ENCODE data around the gene MUL1.

Gene MUL1

DNA sequence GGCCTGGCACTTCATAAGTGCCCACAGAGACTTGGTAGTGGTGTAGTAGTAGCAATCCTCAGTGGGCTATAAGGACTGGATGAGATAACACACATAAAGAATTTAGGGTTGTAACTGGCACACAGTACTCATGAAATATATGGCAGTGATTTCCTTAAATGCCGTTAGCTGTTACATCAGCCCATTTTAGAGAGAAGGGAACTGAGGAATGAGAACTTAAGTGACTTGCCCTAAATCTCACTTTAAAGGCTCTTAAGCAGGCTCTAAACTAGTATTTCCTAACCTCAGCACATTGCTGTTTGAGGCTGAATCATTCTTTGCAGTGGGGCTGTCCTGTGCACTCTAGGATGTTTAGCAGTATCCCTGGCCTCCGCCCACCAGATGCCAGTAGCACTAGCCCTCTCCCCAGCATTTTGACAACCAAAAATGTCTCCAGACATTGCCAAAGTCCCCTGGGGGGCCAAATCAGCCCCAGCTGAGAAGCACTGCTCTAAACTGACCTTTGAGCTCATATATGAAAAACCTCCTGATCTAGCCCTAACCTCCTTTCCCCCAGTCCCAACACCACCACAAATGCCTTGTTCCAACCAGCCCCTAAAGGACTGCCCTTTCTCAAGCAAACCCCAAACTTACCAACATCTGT, 33.5 kb downstream of the MUL1 start:
- H3K9me3 Mint-ChIP-seq = no peaks in the 10 kb centered on the region
- no peak overlapping the region for H3K27ac Mint-ChIP-seq
- H3K4me3 Mint-ChIP-seq = no peak overlapping the region
- DNase-seq (no peak), ATAC-seq (replicated peaks) (no peak)
- no peaks in the 10 kb centered on the region for H3K36me3 Mint-ChIP-seq
- peaks cover 4 to 18% of the 10 kb centered on the region in 2 donors for H3K4me1 Mint-ChIP-seq
- peaks cover 78 to 92% of the 10 kb centered on the region in 2 donors for H3K27me3 Mint-ChIP-seq

GRCh38 chr1:20473894-20474293, 34.1 kb downstream of the MUL1 start:
- Mint-ChIP-seq H3K27ac (no peak overlapping the region), H3K27me3 (peaks cover 76 to 92% of the 10 kb centered on the region in 2 donors), H3K4me3 (no peak overlapping the region), H3K9me3 (no peaks in the 10 kb centered on the region), H3K4me1 (peaks cover 4 to 18% of the 10 kb centered on the region in 2 donors), H3K36me3 (no peaks in the 10 kb centered on the region)
- DNase-seq = no peak
- no peak for ATAC-seq (replicated peaks)

DNA sequence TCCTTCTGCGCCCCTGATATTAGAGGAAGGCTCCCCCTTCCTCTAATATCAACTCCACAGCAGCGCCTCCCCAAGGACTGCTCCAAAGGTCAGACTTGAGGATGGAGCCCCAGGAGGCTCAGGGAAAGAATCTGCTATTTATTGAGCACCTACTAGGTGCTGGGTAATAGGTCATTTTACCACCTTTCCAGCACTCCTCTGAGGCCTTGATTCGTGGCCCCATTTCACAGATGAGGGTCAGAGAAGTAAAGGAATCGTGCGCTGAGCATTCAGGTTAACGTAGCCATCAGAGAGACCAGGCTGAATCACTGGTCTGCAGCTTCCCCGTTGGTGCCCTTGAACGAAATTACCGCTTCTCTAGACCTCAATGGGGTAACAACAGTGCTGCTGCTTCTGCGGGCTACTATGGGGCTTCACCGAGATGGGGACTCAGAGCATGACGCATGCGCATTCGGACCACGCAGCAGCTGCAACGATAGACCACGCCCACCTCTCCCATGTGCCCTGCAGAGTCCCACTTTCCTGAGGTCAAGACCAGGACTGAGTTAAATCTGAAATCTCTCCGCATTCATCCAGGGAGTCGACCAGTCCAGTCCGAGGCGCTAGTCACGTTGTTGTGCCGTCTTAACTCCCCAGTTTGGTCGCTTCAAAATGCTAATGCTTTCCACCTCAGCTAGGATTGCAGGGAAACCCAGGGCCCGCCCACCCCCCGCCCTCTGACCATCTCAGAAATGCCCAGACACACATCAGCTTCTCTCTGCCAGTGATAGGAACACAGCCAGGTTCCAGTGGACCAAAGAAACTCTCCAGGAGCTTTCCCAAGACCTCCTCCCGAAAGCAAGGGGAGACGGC, 34.9 kb downstream of the MUL1 start:
- Mint-ChIP-seq H3K27ac (no peak overlapping the region), H3K4me3 (peak overlapping the region; percentile 14 to 23)

DNA sequence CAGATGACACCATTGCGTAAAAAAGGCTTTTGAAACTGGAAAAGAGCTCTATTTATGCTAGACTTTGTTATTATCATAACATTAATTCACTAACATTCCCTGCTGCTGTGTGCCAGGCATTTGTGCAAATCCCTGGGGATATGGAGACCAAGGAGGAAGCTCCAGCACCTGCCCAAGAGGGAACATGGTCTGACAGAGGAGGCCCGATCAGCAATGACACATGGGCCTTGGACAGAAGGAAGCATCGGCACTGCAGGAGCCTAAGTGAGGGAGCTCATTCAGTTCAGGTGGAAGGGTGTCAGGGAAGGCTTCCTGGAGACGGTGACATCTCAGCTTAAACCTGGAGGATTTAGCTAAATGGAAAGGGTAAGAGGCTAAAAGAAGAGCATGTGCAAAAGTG, 35.8 kb downstream of the MUL1 start:
- Mint-ChIP-seq H3K4me1 (peaks cover 4 to 18% of the 10 kb centered on the region in 2 donors), H3K4me3 (no peak overlapping the region), H3K9me3 (no peaks in the 10 kb centered on the region), H3K27ac (no peak overlapping the region), H3K27me3 (peaks cover 72 to 86% of the 10 kb centered on the region in 2 donors), H3K36me3 (no peaks in the 10 kb centered on the region)
- DNase-seq (no peak), ATAC-seq (replicated peaks) (no peak)

More for the DNA sequence above, 34.9 kb downstream of the MUL1 start:
- DNase-seq (peak; percentile 26), ATAC-seq (replicated peaks) (peak; percentile 53 to 73)
- H3K9me3 Mint-ChIP-seq = no peaks in the 10 kb centered on the region
- H3K4me1 Mint-ChIP-seq = peaks cover 4 to 18% of the 10 kb centered on the region in 2 donors
- no peaks in the 10 kb centered on the region for H3K36me3 Mint-ChIP-seq
- H3K27me3 Mint-ChIP-seq = peaks cover 72 to 86% of the 10 kb centered on the region in 2 donors

DNA sequence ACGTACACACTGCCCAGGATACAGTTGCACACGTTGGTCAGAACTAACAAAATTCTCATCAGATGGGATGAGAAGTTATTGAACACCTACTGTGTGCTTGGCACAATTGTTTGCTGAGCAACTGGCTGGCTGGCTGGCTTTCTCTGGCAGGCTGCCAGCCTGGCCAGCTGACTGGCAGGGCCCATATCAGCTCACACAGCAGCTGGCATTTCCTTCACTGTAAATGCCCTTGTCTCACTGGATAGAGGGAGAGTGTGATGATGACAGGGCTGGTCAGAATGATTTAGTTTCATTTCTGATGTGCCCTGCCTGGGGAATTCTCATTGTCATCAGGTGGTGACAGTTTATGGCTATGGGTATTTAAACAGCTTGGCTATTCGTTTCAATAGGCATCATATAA, 37.8 kb downstream of the MUL1 start:
- ATAC-seq (replicated peaks) = no peak
- H3K27ac Mint-ChIP-seq = no peak overlapping the region
- peaks cover 63 to 81% of the 10 kb centered on the region in 2 donors for H3K27me3 Mint-ChIP-seq
- no peak for DNase-seq
- no peaks in the 10 kb centered on the region for H3K36me3 Mint-ChIP-seq
- no peaks in the 10 kb centered on the region for H3K9me3 Mint-ChIP-seq
- peaks cover 7 to 9% of the 10 kb centered on the region in 2 donors for H3K4me1 Mint-ChIP-seq
- H3K4me3 Mint-ChIP-seq = no peak overlapping the region

- Mint-ChIP-seq H3K36me3 (no peaks in the 10 kb centered on the region), H3K27ac (no peak overlapping the region), H3K9me3 (no peaks in the 10 kb centered on the region), H3K27me3 (peaks cover 56 to 77% of the 10 kb centered on the region in 2 donors), H3K4me1 (peaks cover 7 to 9% of the 10 kb centered on the region in 2 donors), H3K4me3 (no peak overlapping the region)
- no peak for ATAC-seq (replicated peaks)
- DNase-seq = no peak
Measured at GRCh38 chr1:20469406-20470076, 38.4 kb downstream of the MUL1 start.

DNA sequence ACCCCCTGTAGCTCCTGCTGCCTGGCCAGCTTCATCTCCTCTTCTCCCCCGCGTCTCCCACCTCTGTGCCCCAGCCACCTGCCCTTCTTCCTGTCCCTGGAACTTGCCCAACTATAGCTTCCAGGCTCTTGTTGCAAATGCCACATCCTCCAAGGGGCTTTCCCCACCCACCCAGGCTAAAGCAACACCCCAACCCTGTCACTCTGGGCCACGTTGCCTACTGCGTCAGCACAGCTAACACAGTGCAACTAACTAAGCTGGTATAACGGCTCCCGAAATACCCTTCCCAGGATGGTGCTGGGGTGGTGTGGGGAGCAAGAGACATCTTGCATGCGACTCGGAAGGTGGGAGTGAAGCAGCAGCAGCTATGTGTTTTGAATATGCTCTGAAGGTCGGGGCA, 41.7 kb downstream of the MUL1 start:
- no peak overlapping the region for H3K27ac Mint-ChIP-seq
- peak overlapping the region in 1 of 2 donors; percentile 14 for H3K4me3 Mint-ChIP-seq
- DNase-seq = no peak
- H3K27me3 Mint-ChIP-seq = peaks cover 32 to 45% of the 10 kb centered on the region in 2 donors
- H3K4me1 Mint-ChIP-seq = peaks cover 0 to 7% of the 10 kb centered on the region in 2 donors
- peaks cover 0 to 2% of the 10 kb centered on the region in 2 donors for H3K9me3 Mint-ChIP-seq
- ATAC-seq (replicated peaks) = peak; percentile 36 to 59
- H3K36me3 Mint-ChIP-seq = no peaks in the 10 kb centered on the region

DNA sequence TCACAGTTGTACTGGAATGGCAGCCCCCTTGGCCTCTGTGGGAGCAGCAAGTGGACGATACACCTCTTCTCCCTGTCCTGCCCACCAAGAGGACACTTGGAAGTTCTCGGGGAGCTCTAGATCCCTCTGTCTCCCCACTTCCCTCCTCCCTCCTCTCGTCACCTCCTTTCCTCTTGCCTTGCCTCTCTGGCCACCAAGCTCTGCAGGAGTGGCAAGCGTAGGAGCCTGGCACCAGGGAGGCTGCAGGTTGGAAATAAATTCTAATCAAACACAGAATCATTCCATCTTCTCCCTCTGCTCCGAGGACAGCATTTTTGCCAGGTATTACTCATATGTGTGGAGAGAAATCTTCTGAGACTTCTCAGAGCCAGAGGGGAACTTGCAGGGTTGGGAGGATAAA, 42.8 kb downstream of the MUL1 start:
- H3K27ac Mint-ChIP-seq = no peak overlapping the region
- peaks cover 0 to 2% of the 10 kb centered on the region in 2 donors for H3K9me3 Mint-ChIP-seq
- peaks cover 33 to 48% of the 10 kb centered on the region in 2 donors for H3K27me3 Mint-ChIP-seq
- H3K36me3 Mint-ChIP-seq = no peaks in the 10 kb centered on the region
- no peak for ATAC-seq (replicated peaks)
- no peak for DNase-seq
- no peak overlapping the region for H3K4me3 Mint-ChIP-seq
- peaks cover 0 to 7% of the 10 kb centered on the region in 2 donors for H3K4me1 Mint-ChIP-seq

DNA sequence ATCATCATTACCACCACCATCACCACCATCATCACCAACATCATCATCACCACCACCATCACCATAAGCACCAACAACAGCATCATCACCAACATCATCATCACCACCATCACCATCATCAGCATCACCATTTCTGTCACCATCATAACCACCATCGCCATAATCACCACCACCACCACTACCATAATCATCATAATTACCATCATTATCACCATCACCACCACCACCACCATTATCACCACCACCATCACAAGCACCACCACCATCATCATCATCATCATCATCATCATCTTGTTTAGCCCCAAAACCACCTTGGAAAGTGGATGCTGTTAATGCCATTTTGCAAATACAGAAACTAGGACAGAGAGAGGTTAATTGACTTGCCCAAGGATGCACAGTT, 44.4 kb downstream of the MUL1 start:
- no peaks in the 10 kb centered on the region for H3K36me3 Mint-ChIP-seq
- no peak for ATAC-seq (replicated peaks)
- no peak overlapping the region for H3K4me3 Mint-ChIP-seq
- H3K4me1 Mint-ChIP-seq = peaks cover 0 to 7% of the 10 kb centered on the region in 2 donors
- no peak overlapping the region for H3K27ac Mint-ChIP-seq
- H3K9me3 Mint-ChIP-seq = peaks cover 0 to 3% of the 10 kb centered on the region in 2 donors
- no peak for DNase-seq
- H3K27me3 Mint-ChIP-seq = peaks cover 38 to 52% of the 10 kb centered on the region in 2 donors

GRCh38 chr1:20462397-20462796, 45.6 kb downstream of the MUL1 start:
- no peak for DNase-seq
- peaks cover 30 to 44% of the 10 kb centered on the region in 2 donors for H3K27me3 Mint-ChIP-seq

DNA sequence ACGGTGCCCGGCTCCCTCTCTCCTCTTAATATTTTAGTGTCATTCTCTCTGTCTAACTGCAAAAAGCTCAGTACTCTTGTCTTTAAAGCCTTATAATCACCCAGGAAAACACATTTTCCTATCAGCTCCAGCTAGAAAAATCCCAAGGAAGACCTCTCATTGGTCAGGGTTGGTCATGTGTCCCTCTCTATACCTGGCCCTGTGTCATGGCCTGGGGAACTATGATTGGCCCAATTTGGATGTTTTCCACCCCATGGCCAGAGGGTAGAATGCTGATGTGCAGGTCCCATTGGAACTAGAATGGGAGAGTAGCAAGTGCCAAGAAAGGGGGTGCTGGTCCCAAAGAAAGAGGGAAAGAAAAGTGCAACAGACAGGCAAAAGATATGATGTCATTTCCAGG, 49.2 kb downstream of the MUL1 start:
- DNase-seq = no peak
- H3K9me3 Mint-ChIP-seq = peaks cover 0 to 3% of the 10 kb centered on the region in 2 donors
- ATAC-seq (replicated peaks) = no peak
- no peaks in the 10 kb centered on the region for H3K36me3 Mint-ChIP-seq
- no peaks in the 10 kb centered on the region for H3K4me1 Mint-ChIP-seq
- H3K27me3 Mint-ChIP-seq = peaks cover 27 to 32% of the 10 kb centered on the region in 2 donors
- H3K27ac Mint-ChIP-seq = no peak overlapping the region
- H3K4me3 Mint-ChIP-seq = no peak overlapping the region

More at GRCh38 chr1:20462397-20462796, 45.6 kb downstream of the MUL1 start:
- ATAC-seq (replicated peaks) = no peak
- Mint-ChIP-seq H3K4me3 (no peak overlapping the region), H3K9me3 (peaks cover 0 to 3% of the 10 kb centered on the region in 2 donors), H3K27ac (no peak overlapping the region), H3K36me3 (no peaks in the 10 kb centered on the region), H3K4me1 (peaks cover 0 to 7% of the 10 kb centered on the region in 2 donors)

- ATAC-seq (replicated peaks) = no peak
- no peaks in the 10 kb centered on the region for H3K9me3 Mint-ChIP-seq
Measured at GRCh38 chr1:20454004-20454403, 53.9 kb downstream of the MUL1 start.

DNA sequence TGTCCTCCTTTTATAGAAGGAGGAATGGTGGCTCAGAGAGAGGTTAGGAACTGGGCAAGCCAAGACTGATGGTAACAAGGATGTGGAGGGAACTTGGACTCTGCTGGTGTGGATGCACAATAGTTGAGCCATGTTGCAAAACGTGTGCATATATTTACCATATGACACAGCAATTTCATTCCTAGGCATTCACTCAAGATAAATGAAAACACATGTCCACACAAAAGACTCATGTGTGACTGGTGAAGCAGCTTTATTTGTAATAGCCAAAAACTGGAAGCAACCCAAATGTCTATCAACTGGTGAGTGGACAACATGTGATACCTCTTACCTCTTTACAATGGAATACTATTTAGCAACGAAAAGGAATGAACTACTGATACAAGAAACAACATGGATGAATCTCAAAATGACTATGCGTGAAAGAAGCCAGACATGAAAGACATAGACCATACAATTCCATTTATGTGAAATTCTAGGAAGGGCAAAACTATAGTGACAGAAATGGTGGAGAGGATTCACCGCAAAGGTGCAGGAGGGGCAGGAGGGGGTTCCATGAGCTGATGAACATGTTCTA, 58.1 kb downstream of the MUL1 start:
- Mint-ChIP-seq H3K27ac (no peak overlapping the region), H3K36me3 (no peaks in the 10 kb centered on the region), H3K4me3 (no peak overlapping the region), H3K4me1 (no peaks in the 10 kb centered on the region), H3K9me3 (no peaks in the 10 kb centered on the region), H3K27me3 (peaks cover 22 to 33% of the 10 kb centered on the region in 2 donors)
- ATAC-seq (replicated peaks) = no peak
- no peak for DNase-seq

More at GRCh38 chr1:20454004-20454403, 53.9 kb downstream of the MUL1 start:
- Mint-ChIP-seq H3K36me3 (no peaks in the 10 kb centered on the region), H3K4me1 (no peaks in the 10 kb centered on the region), H3K27ac (no peak overlapping the region), H3K4me3 (no peak overlapping the region), H3K27me3 (peaks cover 23% of the 10 kb centered on the region in 2 donors)
- DNase-seq = no peak

Measured in stimulated activated naive B cell treated with anti-CD40 and anti-IgM and Interleukin-4, amounts not matched to agents 10 μg/mL and 1 μg/mL and 100 μg/mL, for 72 hours (primary cell).